Smooth muscle cell (in vitro differentiated cells): Measurements from ENCODE around the gene SRRD. TPM values are rescaled to one million over a fixed set of nuclear protein-coding genes. Genes with fewer than 3 reads are reported as not detected.

Source experiments
- DNase-seq: peaks from one replicate; lab custom pipeline; 2025; ENCODE audit not compliant: unreplicated experiment; lab: John Stamatoyannopoulos, UW
- H2AFZ ChIP-seq: fragments of 200-600 bp; sonication (generic); 2 replicates; pipeline ENCODE4 v1.6.0; 2016; ENCODE audit warnings: antibody characterized with exemption, low read depth, mild to moderate bottlenecking
- H3F3A ChIP-seq: fragments of 200-600 bp; sonication (generic); 2 replicates; pipeline ENCODE4 v1.6.0; 2017; ENCODE audit warnings: antibody characterized with exemption, low read depth
- H3K27ac ChIP-seq: fragments of 200-600 bp; sonication (generic); 2 replicates; pipeline ENCODE4 v1.5.1; 2016; ENCODE audit warnings: low read depth, mild to moderate bottlenecking
- H3K27me3 ChIP-seq: fragments of 200-600 bp; sonication (generic); 2 replicates; pipeline ENCODE4 v1.6.1; 2016; ENCODE audit warnings: low read depth, mild to moderate bottlenecking
- H3K36me3 ChIP-seq: fragments of 200-600 bp; sonication (generic); 2 replicates; pipeline ENCODE4 v1.5.1; 2016; ENCODE audit warnings: low read depth
- H3K4me1 ChIP-seq: fragments of 200-600 bp; sonication (generic); 2 replicates; pipeline ENCODE4 v1.5.1; 2016; ENCODE audit warnings: low read depth
- H3K4me2 ChIP-seq: fragments of 200-600 bp; sonication (generic); 2 replicates; pipeline ENCODE4 v1.6.0; 2016; ENCODE audit warnings: mild to moderate bottlenecking
- H3K4me3 ChIP-seq: fragments of 200-600 bp; sonication (generic); 2 replicates; pipeline ENCODE4 v1.5.1; 2016; ENCODE audit warnings: mild to moderate bottlenecking
- H3K79me2 ChIP-seq: fragments of 200-600 bp; sonication (generic); 2 replicates; pipeline ENCODE4 v1.6.0; 2016; ENCODE audit warnings: low read depth, mild to moderate bottlenecking
- H3K9ac ChIP-seq: fragments of 200-600 bp; sonication (generic); 2 replicates; pipeline ENCODE4 v1.6.0; 2016; ENCODE audit warnings: low read depth
- H3K9me3 ChIP-seq: fragments of 200-600 bp; sonication (generic); replicated peaks from 2 replicates; pipeline ENCODE4 v1.5.1; 2016; ENCODE audit warnings: low read depth
- H4K20me1 ChIP-seq: fragments of 200-600 bp; sonication (generic); 2 replicates; pipeline ENCODE4 v1.6.0; 2016; ENCODE audit warnings: low read depth
- WGBS: methylation state at CpG from one replicate; pipeline ENCODE4 v1.1.7; 2016; ENCODE audit warnings: low lambda C conversion rate; 5-methylcytosine and 5-hydroxymethylcytosine counted together
- polyA plus RNA-seq: library from polyadenylated mRNA; unstranded; fragments of >200 nt; fragmentation: Nextera tagmentation; extraction: Ambion mirVana; gene quantifications from 2 replicates; pipeline ENCODE4 v1.2.1, GENCODE V29; 2016
- total RNA-seq: library from RNA; depleted of rRNA; stranded (reverse); fragments of >200 nt; gene quantifications from 2 replicates; pipeline ENCODE4 v1.2.3, GENCODE V29; 2014
- TF ChIP-seq, protein P1 (sequence below): fragments of 200-600 bp; sonication (generic); IDR thresholded peaks from 2 replicates; pipeline ENCODE4 v1.5.1; 2017; ENCODE audit warnings: borderline replicate concordance, mild to moderate bottlenecking, antibody characterized with exemption; ENCODE audit not compliant: insufficient read depth, poor library complexity, severe bottlenecking

Gene SRRD
- total and polyA plus RNA-seq, 2 experiments from 2014 or later = 20.7 to 34.5 TPM

DNA sequence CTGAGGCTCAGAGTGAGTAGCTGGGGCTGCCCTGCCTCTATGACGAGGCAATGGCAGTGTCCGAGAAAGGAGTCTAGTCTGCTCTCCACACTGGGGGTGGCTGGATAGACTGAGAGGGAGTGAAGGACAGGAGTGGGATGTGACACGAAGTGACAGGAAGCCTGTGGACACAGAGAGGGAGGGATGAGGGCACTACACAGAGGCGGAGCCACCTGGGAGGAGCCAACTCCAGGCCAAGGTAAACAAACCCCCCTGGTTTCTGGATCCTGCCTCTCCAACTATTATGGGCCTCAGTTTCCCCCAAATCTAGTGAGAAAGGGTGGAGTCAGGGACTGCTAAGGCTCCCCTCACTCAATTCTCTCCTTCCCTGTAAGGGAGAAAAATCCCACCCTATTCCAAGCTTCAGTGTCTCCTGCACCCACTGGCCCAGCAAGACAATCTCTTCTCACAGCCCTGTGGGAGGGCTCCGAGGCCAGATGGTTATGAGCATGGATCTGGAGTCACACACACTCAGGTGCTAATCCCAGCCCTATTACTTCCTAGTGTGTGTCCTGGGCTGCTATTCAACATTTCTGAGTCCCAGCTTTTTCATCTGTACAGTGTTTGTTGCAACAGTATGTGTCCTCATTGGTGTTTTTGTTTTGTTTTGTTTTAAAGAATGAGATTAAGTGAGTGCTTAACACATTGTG is 29.7 kb upstream of the SRRD start:
- no peak overlapping the region for H3K27ac ChIP-seq
- no peaks in the 10 kb centered on the region for H3K9me3 ChIP-seq
- H3F3A ChIP-seq = no peaks in the 10 kb centered on the region
- H3K79me2 ChIP-seq = no peaks in the 10 kb centered on the region
- no peak overlapping the region for H3K4me3 ChIP-seq
- no peak overlapping the region for H2AFZ ChIP-seq
- H3K9ac ChIP-seq = no peak overlapping the region
- H4K20me1 ChIP-seq = no peaks in the 10 kb centered on the region
- no peaks in the 10 kb centered on the region for H3K27me3 ChIP-seq
- 95% methylated on average over 5 of the region's 5 CpGs for WGBS
- DNase-seq = no peak
- no peaks in the 10 kb centered on the region for H3K36me3 ChIP-seq
- TF ChIP-seq, protein P1, sequence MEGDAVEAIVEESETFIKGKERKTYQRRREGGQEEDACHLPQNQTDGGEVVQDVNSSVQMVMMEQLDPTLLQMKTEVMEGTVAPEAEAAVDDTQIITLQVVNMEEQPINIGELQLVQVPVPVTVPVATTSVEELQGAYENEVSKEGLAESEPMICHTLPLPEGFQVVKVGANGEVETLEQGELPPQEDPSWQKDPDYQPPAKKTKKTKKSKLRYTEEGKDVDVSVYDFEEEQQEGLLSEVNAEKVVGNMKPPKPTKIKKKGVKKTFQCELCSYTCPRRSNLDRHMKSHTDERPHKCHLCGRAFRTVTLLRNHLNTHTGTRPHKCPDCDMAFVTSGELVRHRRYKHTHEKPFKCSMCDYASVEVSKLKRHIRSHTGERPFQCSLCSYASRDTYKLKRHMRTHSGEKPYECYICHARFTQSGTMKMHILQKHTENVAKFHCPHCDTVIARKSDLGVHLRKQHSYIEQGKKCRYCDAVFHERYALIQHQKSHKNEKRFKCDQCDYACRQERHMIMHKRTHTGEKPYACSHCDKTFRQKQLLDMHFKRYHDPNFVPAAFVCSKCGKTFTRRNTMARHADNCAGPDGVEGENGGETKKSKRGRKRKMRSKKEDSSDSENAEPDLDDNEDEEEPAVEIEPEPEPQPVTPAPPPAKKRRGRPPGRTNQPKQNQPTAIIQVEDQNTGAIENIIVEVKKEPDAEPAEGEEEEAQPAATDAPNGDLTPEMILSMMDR = no peak
- no peaks in the 10 kb centered on the region for H3K4me1 ChIP-seq
- H3K4me2 ChIP-seq = no peak overlapping the region

DNA sequence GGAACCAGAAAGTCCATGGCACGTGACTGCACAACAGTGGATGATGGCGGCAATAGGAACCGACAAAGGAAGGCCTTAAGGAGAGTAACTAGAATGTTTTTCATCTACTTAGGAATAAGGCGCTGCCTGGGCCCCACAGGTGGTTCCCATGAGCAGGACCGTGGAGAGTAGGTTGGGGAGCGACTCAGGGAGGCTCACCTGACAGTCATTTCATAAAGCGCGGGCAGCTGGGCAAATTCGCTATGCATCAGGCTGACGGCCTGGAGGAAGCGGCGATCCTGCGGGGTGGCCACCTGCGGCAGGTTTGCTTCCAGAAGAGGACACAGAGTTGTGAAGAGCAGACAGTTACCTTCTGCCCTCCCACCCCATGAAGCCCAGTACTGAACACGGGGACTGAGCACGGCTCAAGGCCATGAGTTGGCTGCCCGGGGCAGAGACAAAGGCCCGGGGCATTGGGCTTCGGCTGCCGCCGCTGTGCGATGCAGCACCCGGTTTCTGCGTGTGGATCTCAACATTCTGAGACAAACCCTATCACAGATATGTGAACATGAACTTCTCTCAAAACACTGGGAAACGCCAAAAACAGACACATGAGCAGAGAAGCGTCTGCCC is 25.9 kb upstream of the SRRD start:
- Histone ChIP-seq H3K9ac (no peak overlapping the region), H3K27me3 (no peaks in the 10 kb centered on the region), H4K20me1 (peaks cover 11% of the 10 kb centered on the region), H3K4me1 (peaks cover 4% of the 10 kb centered on the region), H3K9me3 (no peaks in the 10 kb centered on the region), H2AFZ (no peak overlapping the region), H3K79me2 (peaks cover 6% of the 10 kb centered on the region), H3F3A (no peaks in the 10 kb centered on the region), H3K4me2 (no peak overlapping the region), H3K27ac (no peak overlapping the region), H3K4me3 (no peak overlapping the region), H3K36me3 (no peaks in the 10 kb centered on the region)
- no peak for DNase-seq
- 97% methylated on average over 26 of the region's 26 CpGs for WGBS
- TF ChIP-seq, protein P1 = no peak

DNA sequence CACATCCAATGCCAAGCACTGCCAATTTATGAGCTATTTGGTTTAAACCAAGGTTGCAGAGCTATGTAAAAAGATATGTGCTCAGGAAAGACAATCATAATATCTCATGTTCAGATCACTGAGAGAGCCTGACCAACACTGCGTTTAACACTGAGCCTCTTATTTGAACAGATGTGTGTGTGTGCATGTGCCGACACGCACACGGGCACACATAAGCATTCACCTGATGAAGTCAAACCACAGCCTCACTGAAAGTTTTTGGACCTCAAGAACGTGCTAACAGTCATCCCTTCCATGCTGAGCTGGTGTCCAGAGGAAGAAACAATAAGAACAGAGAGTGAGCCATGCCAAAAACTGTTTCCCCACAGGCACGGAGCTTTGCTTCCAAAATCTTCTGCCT is 23.5 kb upstream of the SRRD start:
- Histone ChIP-seq H3K4me3 (no peak overlapping the region), H3K27ac (no peak overlapping the region), H2AFZ (no peak overlapping the region), H3K4me1 (peaks cover 10% of the 10 kb centered on the region), H3K27me3 (no peaks in the 10 kb centered on the region), H3K9ac (no peak overlapping the region), H3K4me2 (no peak overlapping the region), H3K79me2 (peaks cover 6% of the 10 kb centered on the region), H3K36me3 (no peaks in the 10 kb centered on the region), H4K20me1 (peaks cover 11% of the 10 kb centered on the region), H3F3A (no peaks in the 10 kb centered on the region), H3K9me3 (no peaks in the 10 kb centered on the region)
- no peak for DNase-seq
- TF ChIP-seq, protein P1 = no peak
- 96% methylated on average over 6 of the region's 6 CpGs for WGBS
